SIG-M5 (cell line): ENCODE data around the gene SGTA.
"Not testable (repeated sequence)": the region's sequence is repeated elsewhere in the genome, so short reads cannot be mapped to it uniquely, and the experiment has no call there.

Experiments
- DNase-seq: peaks from one replicate; lab custom pipeline; 2025; lab: John Stamatoyannopoulos, UW

The SGTA gene, protein sequence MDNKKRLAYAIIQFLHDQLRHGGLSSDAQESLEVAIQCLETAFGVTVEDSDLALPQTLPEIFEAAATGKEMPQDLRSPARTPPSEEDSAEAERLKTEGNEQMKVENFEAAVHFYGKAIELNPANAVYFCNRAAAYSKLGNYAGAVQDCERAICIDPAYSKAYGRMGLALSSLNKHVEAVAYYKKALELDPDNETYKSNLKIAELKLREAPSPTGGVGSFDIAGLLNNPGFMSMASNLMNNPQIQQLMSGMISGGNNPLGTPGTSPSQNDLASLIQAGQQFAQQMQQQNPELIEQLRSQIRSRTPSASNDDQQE

GRCh38 chr19:2782936-2783780 is at the start of gene SGTA:
Gene SGTA, minus strand, starts transcription at chr19:2783273. Its CDS starts 14,205 bp downstream, at chr19:2769068.
- peak; percentile 79 for DNase-seq

- no peak for DNase-seq
These were observed 44.9 kb upstream of the SGTA start for GRCh38 chr19:2827840-2828489.

GRCh38 chr19:2827022-2827421 is 43.9 kb upstream of the SGTA start:
- DNase-seq, result no peak

- no peak for DNase-seq
These were observed 41.1 kb upstream of the SGTA start for GRCh38 chr19:2824129-2824528.

GRCh38 chr19:2823646-2824045 is 40.6 kb upstream of the SGTA start:
- no peak for DNase-seq

DNA sequence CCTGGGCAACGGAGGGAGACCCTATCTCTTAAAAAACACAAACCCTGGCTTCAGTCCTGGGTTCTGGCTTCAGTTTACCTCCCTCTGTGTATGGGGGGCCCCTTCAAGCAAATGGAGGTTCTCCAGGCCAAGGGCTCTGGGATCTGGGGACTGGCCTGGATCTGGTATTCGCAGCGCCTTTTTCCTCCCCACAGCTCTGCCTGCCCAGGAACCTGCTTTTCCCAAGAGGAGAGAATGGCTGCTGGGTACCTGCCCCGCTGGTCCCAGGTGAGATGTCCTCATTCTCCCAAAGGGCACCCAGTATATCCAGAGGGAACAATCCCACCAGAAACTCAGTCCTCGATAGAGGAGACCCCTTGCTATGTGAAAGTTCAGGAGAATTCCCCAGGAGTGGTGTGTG is 39.8 kb upstream of the SGTA start:
- DNase-seq, result no peak

GRCh38 chr19:2820112-2820702 is 37.1 kb upstream of the SGTA start:
- DNase-seq, result no peak

DNA sequence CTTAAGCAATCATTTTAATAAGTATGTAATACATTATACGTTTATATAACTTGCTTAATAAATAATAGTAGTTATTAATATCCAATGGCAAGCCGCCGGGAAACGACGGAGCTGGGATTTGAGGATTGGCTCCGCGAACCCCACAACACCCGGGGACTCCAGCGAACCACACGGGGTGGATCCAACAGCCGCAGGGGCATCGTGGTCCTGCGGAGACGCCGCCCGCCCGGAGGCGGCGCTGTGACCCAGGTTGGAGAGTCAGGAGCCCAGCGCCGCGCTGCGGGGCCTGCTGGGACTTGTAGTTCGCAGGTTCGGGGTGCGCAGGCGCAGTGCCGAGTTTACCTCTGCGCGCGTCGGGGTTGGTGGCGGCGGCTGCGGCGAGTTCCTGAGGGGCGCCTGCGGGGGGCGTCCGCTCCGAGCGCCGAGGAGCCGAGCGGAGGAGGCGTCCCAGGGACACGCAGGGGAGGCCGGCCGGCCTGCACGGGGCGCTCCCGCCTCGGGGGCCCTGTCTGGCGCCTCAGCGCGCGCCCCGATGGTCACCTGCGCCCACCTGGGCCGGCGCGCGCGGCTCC is 36.6 kb upstream of the SGTA start, which contains the start of gene ZNF554:
ZNF554 (plus strand) TSS at position 329 of the 572 bp plus-strand sequence; CDS start at position 533, 204 bp downstream.
- peak; percentile 66 for DNase-seq

GRCh38 chr19:2817237-2817829 is 34.3 kb upstream of the SGTA start:
- not testable (repeated sequence) for DNase-seq

GRCh38 chr19:2816641-2817040 is 33.6 kb upstream of the SGTA start:
- DNase-seq, result no peak

DNA sequence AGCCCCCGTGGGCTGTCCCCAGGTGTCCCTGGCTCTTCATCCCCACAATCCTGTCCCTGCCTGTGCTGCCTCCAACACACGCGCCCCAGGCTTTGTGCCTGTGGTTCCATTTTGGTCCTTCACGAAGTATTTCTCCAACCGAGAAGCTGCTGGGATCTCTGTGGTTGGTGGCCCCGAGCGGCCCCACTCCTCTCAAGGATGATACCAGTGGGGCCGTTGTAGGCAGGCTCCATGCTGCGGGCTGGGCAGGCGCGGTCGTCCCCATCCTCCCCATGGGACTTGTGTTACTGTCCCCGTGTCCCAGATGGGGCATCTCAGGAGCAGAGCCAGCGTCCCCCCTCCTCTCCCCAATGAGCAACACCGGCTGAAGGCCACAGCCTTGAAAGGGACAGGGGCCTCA is 32.9 kb upstream of the SGTA start:
- DNase-seq, result no peak

- DNase-seq, result no peak
These were observed 32.1 kb upstream of the SGTA start for GRCh38 chr19:2815191-2815614.

GRCh38 chr19:2814426-2814825 is 31.4 kb upstream of the SGTA start:
- no peak for DNase-seq

DNA sequence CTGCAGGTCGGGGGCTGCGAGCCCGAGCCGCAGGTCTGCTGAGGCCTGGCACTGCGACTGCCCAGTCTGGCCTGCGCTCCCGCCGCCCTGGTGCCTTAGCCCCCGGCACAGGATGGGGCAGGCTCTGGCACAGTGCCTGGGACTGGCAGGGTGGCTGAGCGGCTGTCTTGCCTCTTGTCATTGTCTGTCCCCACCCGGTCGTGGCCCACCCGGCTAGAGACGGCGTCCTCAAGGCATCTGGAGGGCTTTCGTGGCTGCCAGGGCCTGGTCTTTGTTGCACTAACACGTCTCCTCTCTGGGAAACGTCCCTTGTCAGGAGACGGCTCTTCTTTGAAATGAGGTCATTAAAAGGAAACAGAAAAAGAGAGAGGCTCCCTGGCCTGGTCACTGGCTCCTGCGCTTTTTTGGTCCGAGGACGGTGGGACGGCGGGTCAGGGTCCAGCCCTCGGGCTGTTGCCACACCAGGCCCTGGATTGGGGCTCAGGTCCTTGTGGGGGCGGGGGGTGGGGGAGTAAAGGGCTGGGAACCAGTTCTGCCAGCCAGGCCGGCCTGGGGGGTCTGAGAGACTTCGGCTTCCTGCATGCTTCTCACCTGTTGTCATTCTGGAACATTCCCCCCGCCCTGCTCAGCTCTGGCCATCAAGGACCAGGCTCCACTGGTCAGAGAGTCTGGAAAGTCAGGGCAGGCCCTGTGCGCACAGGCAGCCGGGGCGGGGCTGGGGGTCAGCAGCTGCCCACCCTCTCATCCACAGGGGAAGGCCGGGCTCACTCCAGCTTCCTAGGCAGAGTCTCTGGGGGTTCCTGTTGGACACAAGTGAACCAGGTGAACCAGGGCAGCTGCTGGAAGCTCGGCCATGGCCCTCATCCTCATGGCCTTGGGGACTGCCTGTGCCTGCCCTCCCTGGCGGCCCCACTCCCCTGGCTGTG is 30.4 kb upstream of the SGTA start:
- DNase-seq, result no peak

DNA sequence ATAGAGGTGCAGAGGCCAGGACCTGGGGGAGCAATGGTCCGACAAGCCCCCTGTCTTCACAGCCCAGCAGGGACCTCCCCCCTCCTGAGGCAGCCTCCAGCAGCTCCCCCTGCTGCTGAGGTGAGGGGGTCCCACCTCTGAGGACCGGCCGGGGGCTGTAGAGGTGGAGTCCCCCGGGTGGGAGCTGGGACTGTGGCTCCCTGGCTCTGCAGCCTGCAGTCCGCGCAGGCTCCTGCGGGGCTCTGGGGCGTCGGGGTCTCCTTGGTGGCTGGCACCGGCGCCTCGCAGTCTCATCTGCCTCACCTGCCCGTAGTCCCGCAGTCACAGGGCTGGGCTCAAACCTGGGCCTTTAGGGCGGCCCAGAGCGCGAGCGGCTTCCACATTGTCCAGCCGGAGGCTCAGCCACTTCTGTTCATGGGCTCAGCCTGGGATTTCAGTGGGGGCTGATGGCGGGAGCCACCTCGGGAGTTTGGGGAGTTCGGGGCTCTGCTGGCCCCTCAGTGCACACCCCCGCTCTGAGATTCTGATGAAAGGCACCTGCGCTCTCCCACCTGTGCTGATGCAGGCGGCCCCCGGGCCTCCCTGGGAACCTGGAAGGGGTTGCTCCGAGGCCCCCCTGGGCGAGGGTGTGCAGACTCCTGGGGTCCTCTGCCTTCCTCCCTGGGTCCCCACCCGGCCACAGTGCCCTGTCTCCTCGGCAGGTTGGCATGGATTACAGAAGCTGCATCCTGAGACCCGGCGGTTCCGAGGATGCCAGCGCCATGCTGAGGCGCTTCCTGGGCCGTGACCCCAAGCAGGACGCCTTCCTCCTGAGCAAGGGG is 29.6 kb upstream of the SGTA start:
- no peak for DNase-seq

DNA sequence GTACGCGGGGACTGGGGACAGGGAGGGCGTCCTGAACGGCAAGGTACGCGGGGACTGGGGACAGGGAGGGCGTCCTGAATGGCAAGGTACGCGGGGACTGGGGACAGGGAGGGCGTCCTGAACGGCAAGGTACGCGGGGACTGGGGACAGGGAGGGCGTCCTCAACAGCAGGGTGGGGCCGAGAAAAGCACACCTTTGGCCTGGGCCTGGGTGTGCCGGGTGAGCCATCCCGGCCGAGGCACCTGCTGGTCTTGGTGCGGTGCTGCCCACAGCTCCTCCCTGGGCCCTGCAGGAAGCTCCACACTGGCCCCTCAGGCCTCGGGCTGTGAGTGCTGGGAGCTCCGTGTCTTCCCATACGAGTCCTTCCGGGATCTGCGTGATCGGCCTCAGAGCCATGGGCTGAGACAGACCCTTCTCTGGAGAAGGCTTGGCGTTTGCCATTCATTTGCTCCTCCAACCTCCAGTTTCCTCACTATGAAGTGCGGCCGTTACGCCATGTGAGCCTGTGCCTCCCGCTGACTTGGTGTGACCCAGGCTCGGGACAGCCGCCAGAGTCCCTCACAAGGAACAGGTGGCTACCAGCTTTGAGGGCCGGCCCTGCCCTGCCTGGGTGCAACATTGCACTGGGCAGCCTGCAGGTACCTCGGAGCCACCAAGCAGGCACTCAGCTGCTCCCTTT is 28.8 kb upstream of the SGTA start:
- DNase-seq, result no peak

GRCh38 chr19:2811221-2811722 is 28.2 kb upstream of the SGTA start:
- no peak for DNase-seq
